ENCODE data around the gene BLM. TPM values are rescaled to one million over a fixed set of nuclear protein-coding genes. Genes with fewer than 3 reads are reported as not detected.
"Not testable (repeated sequence)": the region's sequence is repeated elsewhere in the genome, so short reads cannot be mapped to it uniquely, and the experiment has no call there.

BLM gene
- total and polyA plus RNA-seq, 10 of the 15 experiments (the other 5 are each of a cell fraction or from before 2014, with no cell fraction given): 23.0 to 68.4 (median 43.9) TPM

GRCh38 chr15:90740545-90740944 is 23.4 kb downstream of the BLM start:
- H3K36me3 ChIP-seq (ENCODE audit: control insufficient read depth in 2 of 2, insufficient read depth in 2 of 2, low read length in 1 of 2); H3K4me3 ChIP-seq; H3K27me3 ChIP-seq (replicated peaks in 1 of 2; ENCODE audit: control insufficient read depth in 2 of 2, insufficient read depth in 2 of 2, low read length in 1 of 2); intact Hi-C loops (cut with micrococcal nuclease; ENCODE audit: unreplicated experiment); DNase-seq (ENCODE audit: low read depth, low spot score); H3K9ac ChIP-seq (ENCODE audit: control insufficient read depth, insufficient read depth, low read length); H4K20me1 ChIP-seq (ENCODE audit: control insufficient read depth, insufficient read depth); H3K27ac ChIP-seq (ENCODE audit: control insufficient read depth, insufficient read depth); H3K4me1 ChIP-seq (ENCODE audit: control insufficient read depth, insufficient read depth, low read length); POLR2A ChIA-PET; FAIRE-seq; in situ Hi-C loops (cut with MboI); RAD21 ChIA-PET (ENCODE audit: unreplicated experiment); BruUV-seq (replicated peaks); H3K4me2 ChIP-seq (ENCODE audit: control insufficient read depth, insufficient read depth): not testable (repeated sequence)
- WGBS (ENCODE audit: insufficient coverage, insufficient replicate concordance, low lambda C conversion rate, missing lambda C conversion rate): 66% methylated on average over 3 of the region's 3 CpGs
- H3K79me2 ChIP-seq (ENCODE audit: control insufficient read depth, insufficient read depth, low read length): peaks cover 30% of the 10 kb centered on the region
- ChIA-PET CTCF (interaction anchor here (1.1 to 4.1 kb wide), 4 partner anchors 11 to 145 kb away, joined by 3 to 17 read pairs (median 4); no protein-coding TSS in a partner anchor), SMC1A (ENCODE audit: uncharacterized antibody, unreplicated experiment) (interaction anchor here (1.0 to 1.7 kb wide), 3 partner anchors 10 to 93 kb away, joined by 4 to 6 read pairs (median 4); no protein-coding TSS in a partner anchor)
- peak; percentile 48 for ATAC-seq
- H3K9me3 ChIP-seq (replicated peaks; ENCODE audit: control insufficient read depth, insufficient read depth, low read length): peaks cover 12% of the 10 kb centered on the region
- TF ChIP-seq CBX5 (IDR thresholded peaks at IDR 0.05; ENCODE audit: low read depth): peak; percentile 33; the same call in 1 of the 2 replicates
- peak; percentile 69 for TF ChIP-seq MEF2B (IDR thresholded peaks at IDR 0.05; ENCODE audit: partially characterized antibody, poor library complexity, severe bottlenecking)
- H2AFZ ChIP-seq (ENCODE audit: control insufficient read depth, low read depth, low read length): peak overlapping the region; percentile 33; the same call in 1 of the 2 replicates

- Histone ChIP-seq H3K27me3 (replicated peaks in 1 of 2; ENCODE audit: control insufficient read depth in 2 of 2, insufficient read depth in 2 of 2, low read length in 1 of 2) (no peaks in the 10 kb centered on the region), H3K27ac (ENCODE audit: control insufficient read depth, insufficient read depth) (no peak overlapping the region), H3K79me2 (ENCODE audit: control insufficient read depth, insufficient read depth, low read length) (peaks cover 27% of the 10 kb centered on the region), H3K9ac (ENCODE audit: control insufficient read depth, insufficient read depth, low read length) (no peak overlapping the region), H4K20me1 (ENCODE audit: control insufficient read depth, insufficient read depth) (no peaks in the 10 kb centered on the region), H2AFZ (ENCODE audit: control insufficient read depth, low read depth, low read length) (peak overlapping the region; percentile 1; the same call in 1 of the 2 replicates), H3K4me3 (no peak overlapping the region), H3K9me3 (replicated peaks; ENCODE audit: control insufficient read depth, insufficient read depth, low read length) (peaks cover 12% of the 10 kb centered on the region), H3K36me3 (ENCODE audit: control insufficient read depth in 2 of 2, insufficient read depth in 2 of 2, low read length in 1 of 2) (no peaks in the 10 kb centered on the region; a peak in 2 of 4 replicates), H3K4me1 (ENCODE audit: control insufficient read depth, insufficient read depth, low read length) (no peaks in the 10 kb centered on the region; the same call in 1 of the 2 replicates), H3K4me2 (ENCODE audit: control insufficient read depth, insufficient read depth) (0 out of 2 replicates have a peak overlapping the region, but pooled peaks have one; percentile 13)
- ChIA-PET CTCF (interaction anchor here (0.6 to 1.5 kb wide), 3 partner anchors 10 to 67 kb away, joined by 3 to 4 read pairs (median 3); no protein-coding TSS in a partner anchor), SMC1A (ENCODE audit: uncharacterized antibody, unreplicated experiment) (interaction anchor here (1.1 kb wide), 1 partner anchor 15 kb away, joined by 3 read pairs; no protein-coding TSS in a partner anchor), POLR2A (interaction anchor here (0.6 kb wide), 2 partner anchors 29 to 53 kb away, joined by 5 to 9 read pairs; no protein-coding TSS in a partner anchor), RAD21 (ENCODE audit: unreplicated experiment) (interaction anchor here (0.7 kb wide), 1 partner anchor 48 kb away, joined by 3 read pairs; no protein-coding TSS in a partner anchor)
- WGBS (ENCODE audit: insufficient coverage, insufficient replicate concordance, low lambda C conversion rate, missing lambda C conversion rate): 96% methylated on average over 3 of the region's 3 CpGs
- DNase-seq (ENCODE audit: low read depth, low spot score) (no peak), FAIRE-seq (no peak), ATAC-seq (no peak)
- intact Hi-C loops (cut with micrococcal nuclease; ENCODE audit: unreplicated experiment) (no loop called here), in situ Hi-C loops (cut with MboI) (no loop called here)
- TF ChIP-seq PAX8 (IDR thresholded peaks at IDR 0.05) (no peak), FOS (IDR thresholded peaks at IDR 0.05; ENCODE audit: borderline replicate concordance, extremely low read depth, insufficient read length) (no peak)
- no TSS peak for BruUV-seq (replicated peaks)
Observed at GRCh38 chr15:90742087-90742486, 24.9 kb downstream of the BLM start.

Measured in GM12878 (cell line).